Measurements from ENCODE around the gene MMP24OS.
"Not testable (repeated sequence)": the region's sequence is repeated elsewhere in the genome, so short reads cannot be mapped to it uniquely, and the experiment has no call there.

The MMP24OS gene

GRCh38 chr20:35319871-35320197 is 41.9 kb upstream of the MMP24OS start:
- H3K9ac ChIP-seq (ENCODE audit: insufficient read length, low read depth), result no peak overlapping the region
- TF ChIP-seq SUZ12 (IDR thresholded peaks at IDR 0.05; ENCODE audit: extremely low read depth, insufficient read depth, insufficient read length), result no peak
- TF ChIP-seq ZNF274 (IDR thresholded peaks at IDR 0.05; ENCODE audit: low read depth, low read length), result no peak
- TF ChIP-seq YY1 (IDR thresholded peaks at IDR 0.05; ENCODE audit: insufficient read depth, insufficient read length), result no peak
- H3K4me3 ChIP-seq (ENCODE audit: insufficient read length, low read depth), result no peak overlapping the region
- no peak for DNase-seq (ENCODE audit: low read depth, low spot score)
- no peaks in the 10 kb centered on the region for H3K9me3 ChIP-seq (ENCODE audit: insufficient read depth, low read length)
- no peaks in the 10 kb centered on the region for H3K27me3 ChIP-seq (ENCODE audit: insufficient read depth, insufficient read length)
- no peaks in the 10 kb centered on the region for H3K36me3 ChIP-seq (ENCODE audit: insufficient read depth, insufficient read length, low read length)
- H3K4me1 ChIP-seq (ENCODE audit: insufficient read depth, insufficient read length), result peaks cover 5% of the 10 kb centered on the region

- Histone ChIP-seq H3K9me3 (ENCODE audit: insufficient read depth, low read length) (no peaks in the 10 kb centered on the region), H3K27me3 (ENCODE audit: insufficient read depth, insufficient read length) (no peaks in the 10 kb centered on the region), H3K4me3 (ENCODE audit: insufficient read length, low read depth) (no peak overlapping the region), H3K36me3 (ENCODE audit: insufficient read depth, insufficient read length, low read length) (no peaks in the 10 kb centered on the region), H3K9ac (ENCODE audit: insufficient read length, low read depth) (no peak overlapping the region), H3K4me1 (ENCODE audit: insufficient read depth, insufficient read length) (peaks cover 5% of the 10 kb centered on the region)
- TF ChIP-seq SUZ12 (IDR thresholded peaks at IDR 0.05; ENCODE audit: extremely low read depth, insufficient read depth, insufficient read length) (no peak), ZNF274 (IDR thresholded peaks at IDR 0.05; ENCODE audit: low read depth, low read length) (no peak), YY1 (IDR thresholded peaks at IDR 0.05; ENCODE audit: insufficient read depth, insufficient read length) (no peak)
- no peak for DNase-seq (ENCODE audit: low read depth, low spot score)
These were observed 41.4 kb upstream of the MMP24OS start for GRCh38 chr20:35319192-35319870.

GRCh38 chr20:35318502-35319157 is 40.7 kb upstream of the MMP24OS start:
- peaks cover 4% of the 10 kb centered on the region for H3K36me3 ChIP-seq (ENCODE audit: insufficient read depth, insufficient read length, low read length)
- no peak for DNase-seq (ENCODE audit: low read depth, low spot score)
- H3K9ac ChIP-seq (ENCODE audit: insufficient read length, low read depth), result no peak overlapping the region
- peaks cover 5% of the 10 kb centered on the region for H3K4me1 ChIP-seq (ENCODE audit: insufficient read depth, insufficient read length)
- no peaks in the 10 kb centered on the region for H3K27me3 ChIP-seq (ENCODE audit: insufficient read depth, insufficient read length)
- TF ChIP-seq YY1 (IDR thresholded peaks at IDR 0.05; ENCODE audit: insufficient read depth, insufficient read length) (no peak), ZNF274 (IDR thresholded peaks at IDR 0.05; ENCODE audit: low read depth, low read length) (no peak), SUZ12 (IDR thresholded peaks at IDR 0.05; ENCODE audit: extremely low read depth, insufficient read depth, insufficient read length) (no peak)
- no peak overlapping the region for H3K4me3 ChIP-seq (ENCODE audit: insufficient read length, low read depth)
- H3K9me3 ChIP-seq (ENCODE audit: insufficient read depth, low read length), result no peaks in the 10 kb centered on the region

- Histone ChIP-seq H3K9me3 (ENCODE audit: insufficient read depth, low read length) (no peaks in the 10 kb centered on the region), H3K36me3 (ENCODE audit: insufficient read depth, insufficient read length, low read length) (peaks cover 4% of the 10 kb centered on the region), H3K9ac (ENCODE audit: insufficient read length, low read depth) (no peak overlapping the region), H3K4me3 (ENCODE audit: insufficient read length, low read depth) (no peak overlapping the region), H3K4me1 (ENCODE audit: insufficient read depth, insufficient read length) (peaks cover 5% of the 10 kb centered on the region), H3K27me3 (ENCODE audit: insufficient read depth, insufficient read length) (no peaks in the 10 kb centered on the region)
- DNase-seq (ENCODE audit: low read depth, low spot score), result no peak
- TF ChIP-seq YY1 (IDR thresholded peaks at IDR 0.05; ENCODE audit: insufficient read depth, insufficient read length) (no peak), ZNF274 (IDR thresholded peaks at IDR 0.05; ENCODE audit: low read depth, low read length) (no peak), SUZ12 (IDR thresholded peaks at IDR 0.05; ENCODE audit: extremely low read depth, insufficient read depth, insufficient read length) (no peak)
These were observed 39.7 kb upstream of the MMP24OS start for GRCh38 chr20:35317416-35318210.

- no peaks in the 10 kb centered on the region for H3K27me3 ChIP-seq (ENCODE audit: insufficient read depth, insufficient read length)
- no peak for DNase-seq (ENCODE audit: low read depth, low spot score)
- no peaks in the 10 kb centered on the region for H3K9me3 ChIP-seq (ENCODE audit: insufficient read depth, low read length)
- H3K4me1 ChIP-seq (ENCODE audit: insufficient read depth, insufficient read length), result peaks cover 5% of the 10 kb centered on the region
- H3K4me3 ChIP-seq (ENCODE audit: insufficient read length, low read depth), result no peak overlapping the region
- H3K9ac ChIP-seq (ENCODE audit: insufficient read length, low read depth), result no peak overlapping the region
- TF ChIP-seq YY1 (IDR thresholded peaks at IDR 0.05; ENCODE audit: insufficient read depth, insufficient read length), result no peak
- TF ChIP-seq ZNF274 (IDR thresholded peaks at IDR 0.05; ENCODE audit: low read depth, low read length), result no peak
- no peak for TF ChIP-seq SUZ12 (IDR thresholded peaks at IDR 0.05; ENCODE audit: extremely low read depth, insufficient read depth, insufficient read length)
- peaks cover 4% of the 10 kb centered on the region for H3K36me3 ChIP-seq (ENCODE audit: insufficient read depth, insufficient read length, low read length)
These were observed 38.2 kb upstream of the MMP24OS start for GRCh38 chr20:35316086-35316485.

- H3K4me3 ChIP-seq (ENCODE audit: insufficient read length, low read depth); H3K9me3 ChIP-seq (ENCODE audit: insufficient read depth, low read length); DNase-seq (ENCODE audit: low read depth, low spot score); H3K4me1 ChIP-seq (ENCODE audit: insufficient read depth, insufficient read length); H3K27me3 ChIP-seq (ENCODE audit: insufficient read depth, insufficient read length); H3K36me3 ChIP-seq (ENCODE audit: insufficient read depth, insufficient read length, low read length); H3K9ac ChIP-seq (ENCODE audit: insufficient read length, low read depth): not testable (repeated sequence)
These were observed 37.7 kb upstream of the MMP24OS start for GRCh38 chr20:35315632-35316020.

Measured in NT2/D1 (cell line).